HL-60 (cell line): ENCODE results near the gene MAPK11.

Experiments
- DNase-seq, 2 experiments: peaks; one replicate each; pipeline ENCODE4 v3.0.0-alpha.2; 2010 to 2020; ENCODE audit warnings: low read depth in 1 of 2, low spot score in 1 of 2
- H3K27ac ChIP-seq: fragments of 250-450 bp; sonication (Bioruptor Pico); replicated peaks from 2 replicates; pipeline ENCODE4 v1.5.1; 2020; ENCODE audit warnings: mild to moderate bottlenecking, moderate library complexity
- H3K27me3 ChIP-seq: fragments of 250-450 bp; sonication (Bioruptor Pico); 2 replicates; pipeline ENCODE4 v1.5.1; 2021; ENCODE audit warnings: mild to moderate bottlenecking, moderate library complexity; ENCODE audit not compliant: insufficient read depth, poor library complexity, severe bottlenecking
- H3K4me3 ChIP-seq: replicated peaks from 2 replicates; pipeline ENCODE4 v1.5.1; 2011; ENCODE audit warnings: mild to moderate bottlenecking, control low read depth, low read length; ENCODE audit not compliant: insufficient read depth
- GABPA ChIP-seq: IDR thresholded peaks from 2 replicates; pipeline ENCODE4 v1.6.1; 2012; ENCODE audit warnings: low read depth
- POLR2AphosphoS5 ChIP-seq: IDR thresholded peaks from 2 replicates; pipeline ENCODE4 v1.6.1; 2012; ENCODE audit warnings: low read depth
- SPI1 ChIP-seq: IDR thresholded peaks from 2 replicates; pipeline ENCODE4 v1.6.1; 2012; ENCODE audit warnings: low read depth, mild to moderate bottlenecking, borderline replicate concordance
- TF ChIP-seq, protein P1 (sequence below): IDR thresholded peaks from 2 replicates; pipeline ENCODE4 v1.6.1; 2012; ENCODE audit warnings: low read depth; ENCODE audit not compliant: insufficient replicate concordance
- TF ChIP-seq, protein P2 (sequence below): IDR thresholded peaks from one replicate; pipeline ENCODE4 v1.5.1; 2011; ENCODE audit warnings: low read length, control low read depth, inconsistent platforms; ENCODE audit not compliant: insufficient read depth

The MAPK11 gene

DNA sequence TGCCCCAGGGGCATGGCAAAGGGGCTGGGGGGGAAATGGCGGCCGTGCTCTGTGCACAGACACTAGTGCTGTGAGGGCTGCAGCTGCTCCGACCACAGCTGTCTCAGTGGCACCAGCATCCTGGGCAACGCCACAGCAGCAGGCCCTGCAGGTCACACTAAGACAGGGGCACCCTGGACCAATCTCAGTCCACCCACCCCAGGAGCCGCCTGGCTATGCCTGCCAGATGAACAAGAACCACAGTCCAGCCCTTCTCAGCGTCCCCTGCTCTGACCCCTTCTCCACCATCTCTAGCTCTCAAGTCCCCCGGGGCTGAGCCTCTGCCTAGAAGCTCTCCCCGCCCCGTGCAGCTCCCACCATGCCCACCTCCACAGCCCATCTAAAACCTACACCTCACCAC, 41.8 kb downstream of the MAPK11 start:
- Histone ChIP-seq H3K4me3 (no peak overlapping the region), H3K27ac (no peak overlapping the region), H3K27me3 (no peaks in the 10 kb centered on the region)
- TF ChIP-seq, protein P1, sequence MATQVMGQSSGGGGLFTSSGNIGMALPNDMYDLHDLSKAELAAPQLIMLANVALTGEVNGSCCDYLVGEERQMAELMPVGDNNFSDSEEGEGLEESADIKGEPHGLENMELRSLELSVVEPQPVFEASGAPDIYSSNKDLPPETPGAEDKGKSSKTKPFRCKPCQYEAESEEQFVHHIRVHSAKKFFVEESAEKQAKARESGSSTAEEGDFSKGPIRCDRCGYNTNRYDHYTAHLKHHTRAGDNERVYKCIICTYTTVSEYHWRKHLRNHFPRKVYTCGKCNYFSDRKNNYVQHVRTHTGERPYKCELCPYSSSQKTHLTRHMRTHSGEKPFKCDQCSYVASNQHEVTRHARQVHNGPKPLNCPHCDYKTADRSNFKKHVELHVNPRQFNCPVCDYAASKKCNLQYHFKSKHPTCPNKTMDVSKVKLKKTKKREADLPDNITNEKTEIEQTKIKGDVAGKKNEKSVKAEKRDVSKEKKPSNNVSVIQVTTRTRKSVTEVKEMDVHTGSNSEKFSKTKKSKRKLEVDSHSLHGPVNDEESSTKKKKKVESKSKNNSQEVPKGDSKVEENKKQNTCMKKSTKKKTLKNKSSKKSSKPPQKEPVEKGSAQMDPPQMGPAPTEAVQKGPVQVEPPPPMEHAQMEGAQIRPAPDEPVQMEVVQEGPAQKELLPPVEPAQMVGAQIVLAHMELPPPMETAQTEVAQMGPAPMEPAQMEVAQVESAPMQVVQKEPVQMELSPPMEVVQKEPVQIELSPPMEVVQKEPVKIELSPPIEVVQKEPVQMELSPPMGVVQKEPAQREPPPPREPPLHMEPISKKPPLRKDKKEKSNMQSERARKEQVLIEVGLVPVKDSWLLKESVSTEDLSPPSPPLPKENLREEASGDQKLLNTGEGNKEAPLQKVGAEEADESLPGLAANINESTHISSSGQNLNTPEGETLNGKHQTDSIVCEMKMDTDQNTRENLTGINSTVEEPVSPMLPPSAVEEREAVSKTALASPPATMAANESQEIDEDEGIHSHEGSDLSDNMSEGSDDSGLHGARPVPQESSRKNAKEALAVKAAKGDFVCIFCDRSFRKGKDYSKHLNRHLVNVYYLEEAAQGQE: no peak
- TF ChIP-seq SPI1 (no peak), POLR2AphosphoS5 (no peak), GABPA (no peak)
- TF ChIP-seq, protein P2, sequence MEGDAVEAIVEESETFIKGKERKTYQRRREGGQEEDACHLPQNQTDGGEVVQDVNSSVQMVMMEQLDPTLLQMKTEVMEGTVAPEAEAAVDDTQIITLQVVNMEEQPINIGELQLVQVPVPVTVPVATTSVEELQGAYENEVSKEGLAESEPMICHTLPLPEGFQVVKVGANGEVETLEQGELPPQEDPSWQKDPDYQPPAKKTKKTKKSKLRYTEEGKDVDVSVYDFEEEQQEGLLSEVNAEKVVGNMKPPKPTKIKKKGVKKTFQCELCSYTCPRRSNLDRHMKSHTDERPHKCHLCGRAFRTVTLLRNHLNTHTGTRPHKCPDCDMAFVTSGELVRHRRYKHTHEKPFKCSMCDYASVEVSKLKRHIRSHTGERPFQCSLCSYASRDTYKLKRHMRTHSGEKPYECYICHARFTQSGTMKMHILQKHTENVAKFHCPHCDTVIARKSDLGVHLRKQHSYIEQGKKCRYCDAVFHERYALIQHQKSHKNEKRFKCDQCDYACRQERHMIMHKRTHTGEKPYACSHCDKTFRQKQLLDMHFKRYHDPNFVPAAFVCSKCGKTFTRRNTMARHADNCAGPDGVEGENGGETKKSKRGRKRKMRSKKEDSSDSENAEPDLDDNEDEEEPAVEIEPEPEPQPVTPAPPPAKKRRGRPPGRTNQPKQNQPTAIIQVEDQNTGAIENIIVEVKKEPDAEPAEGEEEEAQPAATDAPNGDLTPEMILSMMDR: no peak
- DNase-seq: no peak

DNA sequence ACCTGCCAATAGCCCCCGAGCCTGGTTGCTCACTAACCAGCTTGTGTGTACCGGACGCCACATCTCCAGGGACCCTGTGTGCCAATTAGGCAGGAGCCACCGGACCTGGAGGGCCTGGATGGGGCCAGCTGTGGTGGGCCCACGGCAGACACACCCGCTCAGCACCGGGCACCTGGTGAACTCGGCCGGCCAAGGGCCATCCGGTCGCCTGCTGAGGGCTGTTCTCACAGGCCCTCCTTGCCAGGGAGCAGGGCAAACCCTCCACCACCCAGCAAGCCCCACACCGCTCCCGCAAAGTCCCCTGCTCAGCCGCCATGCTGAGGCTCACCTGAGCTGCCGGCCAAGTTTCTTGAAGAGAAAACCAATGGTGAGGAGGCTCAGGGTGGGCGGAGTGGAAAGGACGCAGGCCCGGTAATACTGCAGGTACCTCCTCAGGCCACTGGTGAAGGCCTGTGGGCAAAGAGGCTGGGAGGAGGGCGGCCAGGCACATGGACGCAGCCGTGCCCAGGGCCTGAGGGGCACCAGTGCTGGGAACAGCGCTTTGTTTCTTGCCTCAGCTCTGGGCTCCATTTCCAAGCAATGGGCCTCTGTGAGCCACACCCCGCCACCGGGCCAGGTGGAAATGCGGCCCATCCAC, 42.5 kb downstream of the MAPK11 start:
- Histone ChIP-seq H3K27ac (no peak overlapping the region), H3K27me3 (no peaks in the 10 kb centered on the region), H3K4me3 (no peak overlapping the region)
- DNase-seq: no peak
- TF ChIP-seq, protein P2: no peak
- no peak for TF ChIP-seq GABPA
- TF ChIP-seq, protein P1: no peak
- no peak for TF ChIP-seq POLR2AphosphoS5
- no peak for TF ChIP-seq SPI1

DNA sequence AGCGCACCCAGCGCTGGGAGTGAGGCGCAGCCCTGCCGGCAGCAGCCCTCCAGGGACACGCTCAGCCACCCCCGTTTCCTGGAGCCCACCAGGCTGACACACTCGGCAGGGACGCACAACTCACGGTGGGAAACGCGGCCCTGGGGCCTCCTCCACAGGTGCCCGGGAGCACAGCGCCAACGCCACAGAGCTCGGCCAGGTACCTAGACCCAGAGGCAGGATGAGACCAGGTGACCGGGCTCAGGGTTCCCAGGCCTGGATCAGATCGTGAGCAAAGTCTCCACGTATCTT, 43.4 kb downstream of the MAPK11 start:
- Histone ChIP-seq H3K4me3 (no peak overlapping the region), H3K27me3 (no peaks in the 10 kb centered on the region), H3K27ac (no peak overlapping the region)
- DNase-seq: no peak
- TF ChIP-seq POLR2AphosphoS5: no peak
- TF ChIP-seq SPI1: no peak
- TF ChIP-seq, protein P2: no peak
- TF ChIP-seq, protein P1: no peak
- TF ChIP-seq GABPA: no peak
